ENCODE measurements around the gene SRSF12.

GRCh38 chr6:89071036-89071435 is 46.8 kb downstream of the SRSF12 start:
- TF ChIP-seq BACH1 (tag; IDR thresholded peaks at IDR 0.05): no peak
- TF ChIP-seq POLR2AphosphoS2 (IDR thresholded peaks at IDR 0.05; ENCODE audit: low read length): no peak
- TF ChIP-seq SIN3A (IDR thresholded peaks at IDR 0.05; ENCODE audit: borderline replicate concordance in 2 of 2, control insufficient read depth in 1 of 2, low read depth in 2 of 2, low read length in 2 of 2): no peak
- TF ChIP-seq JUN (IDR thresholded peaks at IDR 0.05; ENCODE audit: borderline replicate concordance, low read depth, low read length): no peak
- no peak for TF ChIP-seq JUN (CRISPR knock-in tag; IDR thresholded peaks at IDR 0.05; ENCODE audit: borderline replicate concordance)
- TF ChIP-seq E2F1 (CRISPR knock-in tag; IDR thresholded peaks at IDR 0.05): no peak
- no peak for TF ChIP-seq CTBP1 (IDR thresholded peaks at IDR 0.05; ENCODE audit: borderline replicate concordance)
- TF ChIP-seq, protein P1, sequence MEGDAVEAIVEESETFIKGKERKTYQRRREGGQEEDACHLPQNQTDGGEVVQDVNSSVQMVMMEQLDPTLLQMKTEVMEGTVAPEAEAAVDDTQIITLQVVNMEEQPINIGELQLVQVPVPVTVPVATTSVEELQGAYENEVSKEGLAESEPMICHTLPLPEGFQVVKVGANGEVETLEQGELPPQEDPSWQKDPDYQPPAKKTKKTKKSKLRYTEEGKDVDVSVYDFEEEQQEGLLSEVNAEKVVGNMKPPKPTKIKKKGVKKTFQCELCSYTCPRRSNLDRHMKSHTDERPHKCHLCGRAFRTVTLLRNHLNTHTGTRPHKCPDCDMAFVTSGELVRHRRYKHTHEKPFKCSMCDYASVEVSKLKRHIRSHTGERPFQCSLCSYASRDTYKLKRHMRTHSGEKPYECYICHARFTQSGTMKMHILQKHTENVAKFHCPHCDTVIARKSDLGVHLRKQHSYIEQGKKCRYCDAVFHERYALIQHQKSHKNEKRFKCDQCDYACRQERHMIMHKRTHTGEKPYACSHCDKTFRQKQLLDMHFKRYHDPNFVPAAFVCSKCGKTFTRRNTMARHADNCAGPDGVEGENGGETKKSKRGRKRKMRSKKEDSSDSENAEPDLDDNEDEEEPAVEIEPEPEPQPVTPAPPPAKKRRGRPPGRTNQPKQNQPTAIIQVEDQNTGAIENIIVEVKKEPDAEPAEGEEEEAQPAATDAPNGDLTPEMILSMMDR (IDR thresholded peaks at IDR 0.05 in 2 of 3, conservative IDR thresholded peaks at IDR 0.05 in 1 of 3; ENCODE audit: insufficient read depth in 2 of 3, low read depth in 1 of 3, low read length in 3 of 3): no peak
- no peak for TF ChIP-seq SRSF9 (IDR thresholded peaks at IDR 0.05; ENCODE audit: borderline replicate concordance, low read depth, low read length)
- TF ChIP-seq POLR2A (conservative IDR thresholded peaks at IDR 0.05): no peak
- no peak for TF ChIP-seq BCLAF1 (IDR thresholded peaks at IDR 0.05; ENCODE audit: borderline replicate concordance in 1 of 2, control insufficient read depth in 1 of 2, low read depth in 2 of 2, low read length in 1 of 2)
- no peak for TF ChIP-seq EZH2 (IDR thresholded peaks at IDR 0.05; ENCODE audit: borderline replicate concordance, low read depth, low read length)
- TF ChIP-seq RBM34 (IDR thresholded peaks at IDR 0.05; ENCODE audit: borderline replicate concordance, insufficient read depth, low read length): no peak
- TF ChIP-seq SMAD1 (IDR thresholded peaks at IDR 0.05; ENCODE audit: low read depth, low read length, partially characterized antibody): no peak

Measured in K562 (cell line).